Measurements from ENCODE around the gene VAV3.
"Not testable (repeated sequence)": the region's sequence is repeated elsewhere in the genome, so short reads cannot be mapped to it uniquely, and the experiment has no call there.

VAV3 gene

DNA sequence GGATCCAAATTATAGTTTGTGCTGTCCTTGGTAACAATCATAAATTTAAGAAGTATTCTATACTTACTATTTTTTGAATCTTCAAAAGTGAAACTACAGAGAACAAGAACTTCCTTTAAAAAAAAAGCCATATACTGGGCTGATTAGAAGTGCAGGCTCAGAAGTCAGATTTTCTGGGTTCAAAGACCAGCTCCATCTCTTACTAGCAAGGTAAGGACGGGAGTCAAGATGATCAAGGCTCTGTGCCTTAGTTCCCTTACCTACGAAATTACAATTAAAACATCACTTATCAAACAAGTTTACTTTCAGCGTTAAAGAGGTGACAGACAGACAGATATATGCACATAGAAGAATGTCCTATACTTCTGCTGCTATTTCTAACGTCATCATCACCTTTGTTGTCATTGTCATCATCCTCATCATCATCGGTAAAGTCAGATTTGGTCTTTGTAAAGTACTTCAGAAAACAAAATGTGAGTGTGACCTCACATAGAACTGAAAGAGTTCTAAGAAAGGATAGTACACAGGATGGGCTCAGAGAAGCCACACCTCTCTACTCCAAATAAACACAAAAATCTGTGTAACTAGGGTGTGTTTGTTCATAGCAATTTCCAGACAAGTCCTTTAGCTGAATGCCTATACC, 178.7 kb downstream of the VAV3 start:
- DNase-seq: no peak

DNA sequence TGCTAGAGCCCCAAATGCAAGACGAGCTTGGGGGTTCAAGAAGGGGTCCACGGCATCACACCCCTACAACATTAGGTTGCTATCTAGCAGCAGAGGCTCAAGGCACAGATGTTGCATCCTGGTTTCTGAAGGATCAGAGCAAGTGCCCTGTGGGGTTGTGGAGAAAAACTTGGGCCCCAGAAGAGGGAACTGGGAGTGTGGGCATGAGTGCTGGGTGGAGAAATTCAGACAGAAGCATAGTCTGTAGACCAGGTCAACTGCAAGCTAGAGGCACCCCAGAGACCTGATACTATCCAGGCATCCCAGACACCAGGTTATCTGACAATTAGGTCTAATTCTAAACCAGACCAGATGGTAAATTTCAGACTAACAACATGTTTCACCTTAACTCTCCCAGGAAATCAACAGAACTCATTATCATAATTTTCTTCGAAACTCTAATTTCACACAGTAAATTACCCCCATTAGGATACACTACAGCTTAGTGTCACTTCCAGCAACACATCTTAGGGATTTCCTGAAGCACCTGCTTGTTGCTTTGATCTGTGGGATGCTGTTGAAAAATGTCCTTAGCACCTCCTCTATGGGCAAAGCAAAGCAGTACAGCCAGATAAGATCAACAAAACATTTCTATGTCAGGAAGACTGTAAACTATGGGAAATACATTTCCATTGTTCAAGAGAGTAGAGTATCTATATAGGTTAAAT, 179.3 kb downstream of the VAV3 start:
- no peak for DNase-seq

DNA sequence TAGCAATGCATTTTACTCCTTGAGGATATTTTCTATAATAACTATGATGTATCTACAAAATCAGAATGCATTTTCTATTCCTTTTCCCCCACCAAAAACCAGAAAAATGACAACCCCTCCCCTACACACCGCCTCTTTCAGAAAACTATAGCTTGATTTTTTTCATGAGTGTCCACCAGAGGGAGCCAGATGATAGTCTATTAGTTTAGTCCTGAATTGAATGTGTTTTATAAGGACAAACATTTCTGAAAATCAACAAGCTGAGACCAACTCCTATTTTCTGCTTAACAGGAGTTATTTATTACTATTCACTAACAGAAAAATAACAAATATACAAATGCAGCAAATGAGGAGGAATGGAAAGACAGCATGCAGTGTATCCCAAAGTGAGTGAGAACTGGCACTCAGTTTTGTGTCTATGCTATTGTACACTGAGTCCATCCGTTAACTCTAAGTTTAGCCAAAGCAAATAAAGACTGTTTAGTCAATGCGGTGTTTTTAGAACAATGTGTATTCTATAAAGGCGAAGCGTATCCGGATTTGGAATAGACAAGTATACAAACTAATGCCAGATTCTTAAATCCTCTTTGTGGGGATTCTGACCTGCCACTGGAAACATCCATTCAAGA, 182.6 kb downstream of the VAV3 start:
- DNase-seq: peak; percentile 31

DNA sequence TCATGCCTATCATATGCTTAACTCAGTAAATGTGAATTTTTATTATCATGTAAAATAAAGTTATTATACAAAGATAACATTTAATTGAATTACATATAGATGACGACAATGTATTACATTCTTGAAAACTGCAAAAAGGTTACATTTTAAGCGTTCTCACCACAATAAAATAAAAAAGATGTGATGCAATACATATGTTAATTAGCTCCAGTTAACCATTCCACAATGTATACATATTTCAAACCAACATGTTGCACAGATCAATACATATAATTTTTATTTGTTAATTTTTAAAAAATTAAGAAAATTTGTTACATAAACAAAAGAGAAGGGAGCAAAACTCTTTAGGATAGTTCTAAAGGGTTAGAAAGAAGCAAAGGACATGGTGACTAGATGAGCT, 183.7 kb downstream of the VAV3 start:
- DNase-seq: no peak

DNA sequence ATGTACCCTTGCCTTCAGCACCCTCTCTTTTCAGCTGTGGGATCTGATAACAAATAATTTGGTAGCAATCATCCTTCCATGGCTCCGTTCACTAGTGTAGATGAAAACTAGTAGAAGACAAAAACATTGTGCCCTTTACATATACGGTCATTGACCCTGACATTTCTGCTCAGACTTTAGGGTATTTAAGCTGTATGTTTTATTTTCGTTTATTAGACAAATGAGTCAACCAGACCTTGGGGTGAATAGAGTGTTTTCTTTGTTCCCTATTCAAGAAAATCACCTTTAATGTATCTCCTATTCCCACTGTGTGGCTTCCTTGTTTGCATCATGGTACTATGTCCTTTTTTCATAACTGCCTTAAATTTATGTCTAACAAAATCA, 187.3 kb downstream of the VAV3 start:
- DNase-seq: no peak

DNA sequence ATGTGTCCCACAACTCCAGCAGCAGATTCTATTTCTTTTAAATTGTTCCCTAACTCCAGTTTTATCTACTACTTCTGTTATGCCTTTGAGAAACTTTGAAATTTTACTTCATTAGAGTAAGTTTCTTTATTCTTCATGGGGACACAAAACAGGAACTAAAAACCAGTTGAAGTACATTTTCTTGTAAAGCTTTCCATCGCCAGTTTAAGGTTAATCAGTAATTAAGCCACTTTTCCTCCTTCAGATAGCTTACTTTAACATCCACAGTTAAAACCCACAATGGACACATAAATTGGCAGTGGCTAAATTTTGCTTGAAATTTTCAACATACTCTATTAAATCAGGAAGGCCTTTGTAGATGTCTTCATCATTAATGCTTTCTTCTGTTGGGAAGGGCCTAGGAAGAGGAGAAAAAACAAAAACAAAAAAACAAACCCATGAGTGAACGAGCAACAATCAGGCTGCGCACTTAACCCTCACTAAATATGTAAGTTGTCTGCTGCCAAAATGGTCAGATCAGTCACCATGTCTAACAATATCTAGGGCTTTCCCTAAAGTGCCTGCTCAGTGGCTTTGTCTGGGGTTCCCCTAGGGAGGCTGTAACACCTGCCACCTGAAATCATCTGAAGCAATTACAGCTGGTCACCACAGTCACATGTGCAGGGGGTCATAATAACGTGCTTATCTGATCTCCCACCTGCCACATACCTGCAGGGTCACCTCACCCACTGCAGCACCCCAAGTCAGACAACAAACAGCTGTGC, 187.9 kb downstream of the VAV3 start:
- DNase-seq: no peak

DNA sequence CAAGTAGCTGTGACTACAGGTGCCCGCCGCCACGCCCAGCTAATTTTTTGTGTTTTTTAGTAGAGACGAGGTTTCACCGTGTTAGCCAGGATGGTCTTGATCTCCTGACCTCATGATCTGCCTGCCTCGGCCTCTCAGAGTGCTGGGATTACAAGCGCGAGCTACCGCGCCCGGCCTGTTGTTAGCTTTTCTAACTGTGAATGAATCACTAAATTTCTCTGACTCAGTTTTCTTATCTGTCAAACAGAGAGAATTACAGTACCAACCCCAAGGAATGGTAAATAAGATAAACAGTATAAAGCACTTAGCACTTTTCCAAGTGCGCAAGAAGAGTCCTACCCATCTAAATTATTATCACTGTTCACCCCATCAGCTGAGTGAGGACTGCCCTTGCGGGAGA, 193.6 kb downstream of the VAV3 start:
- no peak for DNase-seq

DNA sequence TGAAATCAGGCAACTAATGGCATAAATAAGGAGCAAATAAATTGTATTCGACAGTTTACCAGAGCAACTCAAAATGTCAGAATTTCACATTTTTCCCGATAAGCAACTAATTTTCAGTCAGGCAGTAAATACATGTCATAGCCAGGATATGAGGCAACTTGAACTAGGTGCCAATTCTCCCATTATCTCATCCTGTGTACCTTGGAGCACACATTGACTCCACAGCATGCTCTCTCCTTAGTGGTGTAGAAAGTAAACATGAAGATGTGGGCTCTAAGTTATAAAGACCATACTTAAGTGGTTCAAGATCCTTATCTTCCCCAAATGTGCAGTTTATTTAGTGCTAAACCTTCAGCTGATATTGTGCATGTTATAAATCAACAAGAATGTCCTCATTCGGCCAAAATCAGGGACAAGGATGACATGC, 197.8 kb downstream of the VAV3 start:
- no peak for DNase-seq

DNA sequence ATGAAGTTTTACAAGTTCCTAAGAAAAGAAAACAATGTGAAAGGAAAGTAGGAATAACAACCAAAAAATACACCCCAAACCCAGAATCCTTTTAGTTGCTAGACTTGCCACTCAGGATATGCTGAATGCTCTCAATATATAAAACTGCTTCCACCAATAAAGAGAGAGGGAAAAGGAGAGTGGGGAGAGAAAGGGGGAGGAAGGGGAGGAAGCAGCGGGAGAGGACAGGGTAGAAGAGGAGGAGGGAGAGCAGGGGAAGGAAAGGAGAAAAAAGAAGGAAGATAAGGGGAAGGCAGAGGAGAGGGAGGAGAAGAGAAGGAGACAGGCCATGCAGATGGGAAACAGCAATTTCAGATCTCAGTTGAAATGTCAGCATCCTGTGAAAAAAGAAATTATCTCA, 198.4 kb downstream of the VAV3 start:
- no peak for DNase-seq

DNA sequence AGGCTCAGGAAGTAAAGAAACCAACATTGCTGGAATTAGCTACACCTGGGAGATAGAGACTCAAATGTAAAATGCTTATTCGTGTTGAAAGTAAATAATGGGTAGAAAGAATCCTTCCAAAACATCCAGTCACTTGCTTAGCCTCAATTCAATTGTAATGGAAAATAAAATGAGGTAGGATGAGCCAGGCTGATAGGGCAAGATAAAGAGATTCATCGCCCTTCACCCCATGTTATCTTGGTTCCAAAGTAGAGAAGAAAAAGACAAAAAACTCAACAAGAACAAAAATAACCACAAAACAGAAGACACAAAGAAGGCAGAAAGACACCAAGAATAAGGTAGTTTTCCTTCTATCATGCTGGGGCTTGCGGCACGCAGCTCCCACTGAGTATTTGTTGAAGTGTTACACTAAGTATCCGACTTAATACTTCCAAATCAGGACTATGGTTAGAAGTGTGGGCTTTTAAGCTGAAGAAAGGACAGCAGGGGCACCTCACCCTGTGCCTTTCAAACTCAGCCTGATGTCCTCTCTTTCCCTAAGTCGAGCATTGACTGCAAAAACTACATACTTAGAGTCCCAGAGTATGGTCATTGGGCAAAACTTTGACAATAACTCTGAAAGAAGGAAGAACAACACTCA, 202.1 kb downstream of the VAV3 start:
- DNase-seq: no peak

DNA sequence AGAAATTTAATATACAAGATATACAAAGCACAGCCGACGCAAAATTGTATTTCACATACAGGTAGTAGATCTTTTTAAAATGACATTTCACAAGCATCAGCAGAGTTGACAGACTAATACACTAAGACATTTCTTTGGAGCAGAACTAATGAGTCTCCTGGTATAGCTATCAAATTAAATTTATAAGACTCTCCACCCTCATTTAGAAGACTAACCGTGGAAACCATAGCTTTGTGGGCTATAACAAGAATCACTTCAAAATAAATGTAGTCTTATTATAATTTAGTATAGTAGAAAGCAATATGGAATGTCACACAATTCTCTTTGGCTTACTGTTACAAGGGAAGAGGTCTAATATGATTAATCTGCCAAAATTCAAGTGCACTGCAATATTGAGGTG, 204.9 kb downstream of the VAV3 start:
- no peak for DNase-seq

DNA sequence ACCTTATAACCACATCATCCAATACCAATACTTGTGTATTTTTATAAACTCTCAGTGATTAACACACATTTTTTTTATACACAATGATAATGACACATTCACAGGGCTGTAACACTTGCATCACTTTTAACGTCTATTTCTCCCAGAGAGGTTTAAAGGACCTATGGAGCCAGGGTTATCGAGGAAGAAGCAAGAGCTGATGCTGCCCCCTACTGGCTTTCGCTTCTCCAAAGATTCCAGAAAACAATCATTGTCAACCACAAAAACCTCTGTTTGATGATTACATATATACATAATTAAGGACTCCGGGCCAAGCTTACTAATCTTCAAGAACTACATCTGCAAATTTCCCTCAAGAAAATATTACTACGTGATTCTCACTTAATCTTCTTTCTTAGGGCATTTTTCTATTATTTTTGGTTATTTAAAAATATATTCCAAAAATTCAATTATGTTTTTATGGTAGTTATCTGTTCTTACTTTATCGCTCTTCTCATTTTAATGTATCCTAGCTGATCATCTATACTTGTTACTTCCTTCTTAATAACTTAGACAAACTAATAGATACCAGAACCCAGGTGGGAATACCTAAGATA, 214.5 kb downstream of the VAV3 start:
- DNase-seq: peak; percentile 26

DNA sequence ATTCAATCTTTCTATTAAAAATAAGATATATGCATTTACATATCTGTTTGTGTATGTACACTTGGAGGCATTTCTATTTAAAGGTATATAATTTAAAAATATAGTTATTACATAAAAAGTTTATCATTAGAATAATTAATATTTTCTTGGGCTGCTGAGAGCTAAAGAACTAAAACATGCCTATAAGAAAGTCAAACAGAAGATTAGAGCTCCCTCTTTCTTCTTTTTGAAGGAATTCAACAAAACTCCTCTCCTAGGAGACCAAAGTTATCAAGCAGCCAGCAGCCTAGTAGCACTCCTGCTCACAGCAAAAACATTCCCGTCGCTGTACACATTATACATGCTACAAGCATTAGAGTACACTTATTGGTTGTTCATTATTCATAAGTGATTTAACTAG, 216.4 kb downstream of the VAV3 start:
- DNase-seq: no peak

DNA sequence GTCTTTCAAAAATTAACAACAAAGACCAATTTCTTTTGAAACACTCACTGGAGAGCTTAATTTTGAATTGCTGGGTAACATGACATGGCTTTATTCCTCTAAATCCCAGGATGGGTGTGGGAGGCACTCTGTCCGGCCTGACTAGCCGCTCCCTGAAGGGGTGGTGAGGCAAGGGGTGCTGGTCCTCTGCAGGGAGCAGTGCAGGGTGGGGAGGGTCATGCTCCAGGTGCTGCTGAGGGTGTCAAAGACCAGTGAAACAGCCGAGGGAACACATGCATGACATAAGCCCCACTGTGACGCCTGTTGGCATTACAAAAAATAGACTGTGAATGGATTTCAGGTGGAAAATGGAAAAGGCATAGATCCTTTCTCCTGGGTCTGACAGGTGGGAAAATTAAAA, 223.7 kb downstream of the VAV3 start:
- DNase-seq: no peak

DNA sequence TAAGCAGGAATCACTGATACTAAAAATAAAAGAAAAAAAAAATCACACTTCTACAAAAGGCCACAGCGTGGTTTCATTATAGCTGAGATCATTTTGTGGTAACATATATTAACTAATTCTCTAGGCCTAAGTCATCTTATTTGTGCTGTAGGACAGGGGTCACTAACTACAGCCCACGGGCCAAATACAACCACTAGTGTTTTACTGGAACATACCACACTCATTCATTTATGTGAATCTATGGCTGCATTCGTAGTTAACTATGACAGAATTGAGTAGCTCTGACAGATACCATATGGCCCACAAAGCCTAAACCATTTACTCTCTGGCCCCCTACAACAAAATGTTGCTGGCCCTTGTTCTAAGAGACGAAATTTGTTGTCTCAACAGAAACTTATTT, 224.4 kb downstream of the VAV3 start:
- DNase-seq: no peak

DNA sequence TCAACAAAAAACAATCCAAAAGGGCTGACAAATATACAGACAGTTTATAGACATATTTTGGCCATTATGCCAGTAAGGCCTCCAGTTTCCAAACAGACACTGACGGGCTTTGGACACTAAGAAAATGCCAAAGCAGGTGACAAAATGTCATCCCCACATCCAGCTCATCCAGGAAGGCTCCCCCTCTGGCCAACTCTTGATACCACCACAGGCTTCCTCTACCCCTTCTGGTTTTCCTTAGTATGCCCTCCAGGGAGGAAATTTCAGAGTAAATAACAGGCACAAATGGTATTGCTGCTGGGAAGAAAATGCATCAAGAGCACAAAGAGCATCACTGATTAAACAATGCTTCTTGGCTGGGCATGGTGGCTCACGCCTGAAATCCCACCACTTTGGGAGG, 225.3 kb downstream of the VAV3 start:
- DNase-seq: no peak

DNA sequence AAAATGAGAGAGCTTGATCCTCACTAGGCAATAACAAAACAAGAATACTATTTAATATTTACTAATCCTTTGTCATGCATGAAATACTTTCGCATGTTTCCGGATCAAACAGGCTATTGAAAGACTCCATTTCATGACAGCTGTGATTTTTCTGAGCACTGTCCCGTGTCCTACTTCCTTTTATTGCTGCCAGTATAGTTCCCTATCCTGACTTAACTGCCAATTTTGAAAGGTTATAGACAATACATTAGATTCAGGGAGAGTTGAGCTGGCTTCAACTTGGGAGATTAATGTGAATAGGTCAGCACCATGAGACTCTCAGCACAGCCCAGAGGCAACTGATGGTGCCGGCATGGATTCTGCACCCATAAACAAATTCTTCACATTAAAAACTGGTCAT, 225.8 kb downstream of the VAV3 start:
- DNase-seq: no peak

DNA sequence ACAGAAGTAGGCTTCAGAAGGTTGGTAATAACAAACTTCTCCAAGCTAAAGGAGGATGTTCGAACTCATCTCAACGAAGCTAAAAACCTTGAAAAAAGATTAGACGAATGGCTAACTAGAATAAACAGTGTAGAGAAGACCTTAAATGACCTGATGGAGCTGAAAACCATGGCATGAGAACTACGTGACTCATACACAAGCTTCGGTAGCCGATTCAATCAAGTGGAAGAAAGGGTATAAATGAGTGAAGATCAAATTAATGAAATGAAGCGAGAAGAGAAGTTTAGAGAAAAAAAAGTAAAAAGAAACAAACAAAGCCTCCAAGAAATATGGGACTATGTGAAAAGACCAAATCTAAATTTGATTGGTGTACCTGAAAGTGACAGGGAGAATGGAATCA, 231.6 kb downstream of the VAV3 start:
- DNase-seq: not testable (repeated sequence)

DNA sequence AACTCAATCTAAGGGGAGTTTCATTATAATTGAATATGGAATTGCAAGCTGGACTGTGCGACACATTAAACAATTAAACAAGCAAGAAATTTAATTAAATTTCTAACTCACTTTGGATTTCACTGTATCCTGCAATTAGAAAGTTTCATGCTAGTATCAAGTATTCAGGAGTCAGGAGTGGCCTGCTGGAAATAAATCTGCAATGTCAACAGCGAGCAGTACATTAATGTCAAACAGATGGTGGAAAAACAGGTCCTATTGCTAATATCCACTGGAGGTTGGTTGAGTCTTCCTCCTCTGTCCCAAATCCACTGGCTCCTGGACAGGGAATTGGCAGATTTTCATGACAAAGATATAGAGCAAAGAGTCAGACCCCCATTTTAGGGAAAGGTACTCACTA, 237.1 kb downstream of the VAV3 start:
- no peak for DNase-seq

DNA sequence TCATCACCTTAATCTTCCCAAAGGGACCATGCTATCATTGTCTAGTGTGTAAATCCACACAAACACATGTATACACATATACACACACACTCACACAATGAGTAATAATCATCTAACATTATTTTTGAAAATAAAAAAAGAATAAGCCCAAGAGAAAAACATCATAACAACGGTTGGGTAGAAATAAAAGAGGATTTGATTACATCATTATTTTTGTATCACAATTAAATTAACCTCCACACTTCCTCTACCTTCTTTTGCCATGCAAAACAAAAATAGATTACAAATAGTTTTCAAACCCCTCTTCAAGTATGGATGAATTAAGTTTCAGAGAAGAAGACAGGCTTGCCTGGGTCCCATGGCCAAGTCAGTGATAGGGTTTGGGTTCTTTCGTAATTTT, 238.1 kb downstream of the VAV3 start:
- DNase-seq: no peak

DNA sequence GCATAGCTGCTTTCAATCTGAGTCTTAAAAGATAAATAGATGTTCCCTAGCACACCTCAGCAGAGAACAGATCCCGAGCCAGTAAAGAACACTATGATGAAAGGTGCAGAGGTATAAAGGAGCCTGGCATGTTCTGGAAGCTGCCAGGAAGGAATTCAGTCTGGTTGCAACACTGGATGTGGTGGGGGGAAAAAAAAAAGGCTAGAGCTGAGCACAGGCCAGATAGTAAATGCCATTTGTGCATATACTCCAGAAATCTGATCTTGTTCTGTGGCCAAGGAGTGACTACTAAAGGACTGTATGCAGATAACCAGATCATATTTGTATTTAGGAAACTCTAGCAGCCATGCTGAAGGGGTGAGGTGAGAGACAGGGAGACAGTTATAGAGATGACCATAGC, 240.3 kb downstream of the VAV3 start:
- DNase-seq: no peak

DNA sequence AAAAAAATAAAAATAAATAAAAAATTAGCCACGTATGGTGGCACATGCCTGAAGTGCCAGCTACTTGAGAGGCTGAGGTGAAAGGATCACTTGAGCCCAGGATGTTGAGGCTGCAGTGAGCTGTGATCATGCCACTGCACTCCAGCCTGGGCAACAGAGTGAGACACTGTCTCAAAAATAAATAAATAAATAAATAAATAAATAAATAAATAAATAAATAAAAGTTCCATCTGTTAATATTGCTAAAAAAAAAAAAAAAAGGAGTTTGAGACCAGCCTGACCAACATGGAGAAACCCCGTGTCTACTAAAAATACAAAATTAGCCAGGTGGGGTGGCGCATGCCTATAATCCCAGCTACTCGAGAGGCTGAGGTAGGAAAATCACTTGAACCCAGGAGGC, 244.8 kb downstream of the VAV3 start:
- not testable (repeated sequence) for DNase-seq

DNA sequence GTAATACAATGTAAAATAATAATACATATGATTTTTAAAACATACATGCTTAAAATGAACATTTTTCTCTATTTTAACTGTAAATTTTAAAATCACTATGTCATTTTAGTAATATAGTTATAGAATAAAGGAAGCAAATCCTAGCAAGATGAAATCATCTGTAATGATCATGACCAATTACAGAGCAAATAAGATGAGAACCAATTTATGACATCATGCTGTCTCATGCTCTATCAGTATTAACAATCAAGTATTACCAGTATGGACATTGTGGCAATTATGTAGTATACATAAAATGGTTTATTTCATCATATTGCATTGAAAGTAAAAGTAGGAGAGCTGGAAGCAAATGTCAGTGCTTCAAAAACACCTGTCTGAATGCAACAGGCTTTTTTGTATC, 255.0 kb downstream of the VAV3 start:
- no peak for DNase-seq

Measured in NCI-H2227 treated with DMSO at 0.1 percent for 48 hours (cell line).